B cell (primary cell): ENCODE data around the gene EEFSEC.

Experiments
- EZH2 ChIP-seq: IDR thresholded peaks from 2 replicates; pipeline ENCODE4 v1.6.1; 2012; ENCODE audit warnings: borderline replicate concordance, low read depth, mild to moderate bottlenecking, moderate library complexity, low read length; ENCODE audit not compliant: insufficient read depth, poor library complexity, severe bottlenecking
- TF ChIP-seq, protein P1 (sequence below): fragments of 200-600 bp; IDR thresholded peaks from one replicate; pipeline ENCODE4 v1.8.0; 2022; ENCODE audit warnings: antibody characterized with exemption, mild to moderate bottlenecking

DNA sequence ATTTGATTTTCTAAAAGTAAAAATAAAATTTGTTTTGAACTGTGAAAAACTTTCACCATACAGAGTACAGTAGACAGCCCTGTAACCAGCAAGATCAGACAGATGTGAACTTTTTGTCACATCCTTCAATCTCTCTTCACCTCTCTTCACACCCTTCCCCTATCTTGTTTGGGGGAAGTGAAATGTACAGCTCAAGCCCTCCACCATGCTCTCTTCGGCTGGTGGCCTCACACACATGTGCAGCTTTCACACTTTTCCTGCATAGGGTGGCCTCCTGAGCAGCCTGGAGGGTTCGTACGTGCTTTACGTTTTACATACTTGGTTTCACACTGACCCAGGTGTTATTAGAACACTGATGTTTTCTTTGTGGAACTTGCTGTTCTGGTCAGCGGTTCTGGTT lies 227.0 kb downstream of the EEFSEC start:
- TF ChIP-seq, protein P1, sequence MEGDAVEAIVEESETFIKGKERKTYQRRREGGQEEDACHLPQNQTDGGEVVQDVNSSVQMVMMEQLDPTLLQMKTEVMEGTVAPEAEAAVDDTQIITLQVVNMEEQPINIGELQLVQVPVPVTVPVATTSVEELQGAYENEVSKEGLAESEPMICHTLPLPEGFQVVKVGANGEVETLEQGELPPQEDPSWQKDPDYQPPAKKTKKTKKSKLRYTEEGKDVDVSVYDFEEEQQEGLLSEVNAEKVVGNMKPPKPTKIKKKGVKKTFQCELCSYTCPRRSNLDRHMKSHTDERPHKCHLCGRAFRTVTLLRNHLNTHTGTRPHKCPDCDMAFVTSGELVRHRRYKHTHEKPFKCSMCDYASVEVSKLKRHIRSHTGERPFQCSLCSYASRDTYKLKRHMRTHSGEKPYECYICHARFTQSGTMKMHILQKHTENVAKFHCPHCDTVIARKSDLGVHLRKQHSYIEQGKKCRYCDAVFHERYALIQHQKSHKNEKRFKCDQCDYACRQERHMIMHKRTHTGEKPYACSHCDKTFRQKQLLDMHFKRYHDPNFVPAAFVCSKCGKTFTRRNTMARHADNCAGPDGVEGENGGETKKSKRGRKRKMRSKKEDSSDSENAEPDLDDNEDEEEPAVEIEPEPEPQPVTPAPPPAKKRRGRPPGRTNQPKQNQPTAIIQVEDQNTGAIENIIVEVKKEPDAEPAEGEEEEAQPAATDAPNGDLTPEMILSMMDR: no peak
- TF ChIP-seq EZH2: no peak
